SK-N-SH treated with all-trans-retinoic acid at 6 μM for 48 hours (cell line): Measurements from ENCODE around the gene ARMC7.

Experiments used
- ATAC-seq: fragments of 200-7000 bp; cut with Tn5 transposase; 3 replicates; pipeline ENCODE4 v1.9.1; 2020; ENCODE audit warnings: mild to moderate bottlenecking, moderate library complexity
- ARNTL ChIP-seq: fragments of 450-650 bp; formaldehyde crosslinking; IDR thresholded peaks from 2 replicates; pipeline ENCODE4 v1.5.0; 2020; ENCODE audit warnings: low read depth, mild to moderate bottlenecking, moderate library complexity, borderline replicate concordance
- BACH2 ChIP-seq: fragments of 250-450 bp; sonication (Bioruptor Pico); IDR thresholded peaks from 2 replicates; pipeline ENCODE4 v1.9.0; 2021; ENCODE audit warnings: mild to moderate bottlenecking, borderline replicate concordance
- CREB5 ChIP-seq: fragments of 250-450 bp; sonication (Bioruptor Pico); IDR thresholded peaks from 2 replicates; pipeline ENCODE4 v1.5.1; 2020; ENCODE audit warnings: low read depth, mild to moderate bottlenecking, moderate library complexity
- CSDC2 ChIP-seq: fragments of 250-450 bp; sonication (Bioruptor Pico); IDR thresholded peaks from 2 replicates; pipeline ENCODE4 v1.5.0; 2020; ENCODE audit warnings: mild to moderate bottlenecking, moderate library complexity
- CSRNP3 ChIP-seq: fragments of 250-450 bp; sonication (Bioruptor Pico); IDR thresholded peaks from 2 replicates; pipeline ENCODE4 v1.5.1; 2021; ENCODE audit warnings: mild to moderate bottlenecking, moderate library complexity
- ESRRG ChIP-seq: fragments of 250-450 bp; sonication (Bioruptor Pico); IDR thresholded peaks from 2 replicates; pipeline ENCODE4 v1.6.1; 2021; ENCODE audit warnings: mild to moderate bottlenecking
- GLIS3 ChIP-seq: fragments of 250-450 bp; sonication (Bioruptor Pico); IDR thresholded peaks from 2 replicates; pipeline ENCODE4 v1.5.0; 2020; ENCODE audit warnings: mild to moderate bottlenecking, moderate library complexity
- ISL1 ChIP-seq: fragments of 250-450 bp; sonication (Bioruptor Pico); IDR thresholded peaks from 2 replicates; pipeline ENCODE4 v2.1.2; 2022; ENCODE audit warnings: mild to moderate bottlenecking, moderate library complexity
- OSR1 ChIP-seq: fragments of 250-450 bp; sonication (Bioruptor Pico); IDR thresholded peaks from 2 replicates; pipeline ENCODE4 v1.8.0; 2022; ENCODE audit warnings: moderate library complexity, mild to moderate bottlenecking, inconsistent platforms
- PATZ1 ChIP-seq: fragments of 250-450 bp; sonication (Bioruptor Pico); IDR thresholded peaks from 2 replicates; pipeline ENCODE4 v1.8.0; 2020; ENCODE audit warnings: mild to moderate bottlenecking, moderate library complexity, borderline replicate concordance
- POU6F1 ChIP-seq: fragments of 250-450 bp; sonication (Bioruptor Pico); IDR thresholded peaks from 2 replicates; pipeline ENCODE4 v1.8.0; 2021; ENCODE audit warnings: low read depth, mild to moderate bottlenecking, moderate library complexity, borderline replicate concordance
- PPARA ChIP-seq: fragments of 250-450 bp; sonication (Bioruptor Pico); IDR thresholded peaks from 2 replicates; pipeline ENCODE4 v1.5.0; 2020; ENCODE audit warnings: mild to moderate bottlenecking, borderline replicate concordance
- RARB ChIP-seq: fragments of 250-450 bp; sonication (Bioruptor Pico); IDR thresholded peaks from 2 replicates; pipeline ENCODE4 v1.8.0; 2021; ENCODE audit warnings: mild to moderate bottlenecking, moderate library complexity
- SNAI2 ChIP-seq: fragments of 250-450 bp; sonication (Bioruptor Pico); IDR thresholded peaks from 2 replicates; pipeline ENCODE4 v1.5.0; 2020; ENCODE audit warnings: mild to moderate bottlenecking, moderate library complexity
- TCF4 ChIP-seq: fragments of 250-450 bp; sonication (Bioruptor Pico); IDR thresholded peaks from 2 replicates; pipeline ENCODE4 v1.8.0; 2021; ENCODE audit warnings: mild to moderate bottlenecking, moderate library complexity, borderline replicate concordance
- TOX ChIP-seq: fragments of 250-450 bp; sonication (Bioruptor Pico); IDR thresholded peaks from 2 replicates; pipeline ENCODE4 v1.8.0; 2021; ENCODE audit warnings: mild to moderate bottlenecking, moderate library complexity, borderline replicate concordance
- TSHZ2 ChIP-seq: fragments of 250-450 bp; sonication (Bioruptor Pico); IDR thresholded peaks from 2 replicates; pipeline ENCODE4 v1.5.0; 2020; ENCODE audit warnings: mild to moderate bottlenecking, moderate library complexity
- ZC3H10 ChIP-seq: fragments of 250-450 bp; sonication (Bioruptor Pico); IDR thresholded peaks from 2 replicates; pipeline ENCODE4 v1.5.1; 2021; ENCODE audit warnings: mild to moderate bottlenecking, moderate library complexity
- ZFP3 ChIP-seq: fragments of 250-450 bp; sonication (Bioruptor Pico); IDR thresholded peaks from 2 replicates; pipeline ENCODE4 v1.5.0; 2020; ENCODE audit warnings: mild to moderate bottlenecking, moderate library complexity
- ZNF70 ChIP-seq: fragments of 450-650 bp; formaldehyde crosslinking; IDR thresholded peaks from 2 replicates; pipeline ENCODE4 v1.5.0; 2020; ENCODE audit warnings: mild to moderate bottlenecking, moderate library complexity
- ZNF8 ChIP-seq: fragments of 450-650 bp; formaldehyde crosslinking; IDR thresholded peaks from 2 replicates; pipeline ENCODE4 v1.5.0; 2020; ENCODE audit warnings: mild to moderate bottlenecking, moderate library complexity

The ARMC7 gene

GRCh38 chr17:75075597-75076336, 34.0 kb upstream of the ARMC7 start:
- ATAC-seq: no peak
- TF ChIP-seq CSRNP3 (CRISPR knock-in tag): no peak
- no peak for TF ChIP-seq PATZ1 (CRISPR knock-in tag)
- no peak for TF ChIP-seq POU6F1
- no peak for TF ChIP-seq CSDC2 (CRISPR knock-in tag)
- TF ChIP-seq TOX: no peak
- no peak for TF ChIP-seq OSR1 (CRISPR knock-in tag)
- TF ChIP-seq SNAI2 (CRISPR knock-in tag): no peak
- TF ChIP-seq BACH2: no peak

- TF ChIP-seq ZNF70 (CRISPR knock-in tag): no peak
- TF ChIP-seq TCF4 (CRISPR knock-in tag): no peak
- TF ChIP-seq TSHZ2 (CRISPR knock-in tag): no peak
- no peak for TF ChIP-seq PPARA (CRISPR knock-in tag)
- TF ChIP-seq, all 23 proteins: peak for 0
- ATAC-seq: no peak
Measured at GRCh38 chr17:75077072-75077495, 32.7 kb upstream of the ARMC7 start.

GRCh38 chr17:75077496-75078283, 32.1 kb upstream of the ARMC7 start:
- ATAC-seq: no peak

GRCh38 chr17:75078284-75079022, 31.3 kb upstream of the ARMC7 start:
- TF ChIP-seq ARNTL (no peak), CREB5 (CRISPR knock-in tag) (no peak), CSDC2 (CRISPR knock-in tag) (no peak), GLIS3 (CRISPR knock-in tag) (no peak), PATZ1 (CRISPR knock-in tag) (peak; percentile 65; the same call in 1 of the 2 replicates), TOX (no peak), ZC3H10 (CRISPR knock-in tag) (no peak), SNAI2 (CRISPR knock-in tag) (no peak), ISL1 (CRISPR knock-in tag) (0 out of 2 replicates have a peak, but pooled peaks have one; percentile 21)
- ATAC-seq: peak; percentile 88

More at GRCh38 chr17:75077496-75078283, 32.1 kb upstream of the ARMC7 start:
- TF ChIP-seq RARB (CRISPR knock-in tag): no peak
- no peak for TF ChIP-seq ZNF70 (CRISPR knock-in tag)
- TF ChIP-seq PPARA (CRISPR knock-in tag): no peak
- TF ChIP-seq ESRRG: no peak
- TF ChIP-seq SNAI2 (CRISPR knock-in tag): no peak
- TF ChIP-seq ZFP3 (CRISPR knock-in tag): no peak
- TF ChIP-seq ZNF8: no peak
